SKM-1 (cell line): ENCODE results near the gene ICE1.

Experiments
- DNase-seq: peaks from one replicate; lab custom pipeline; 2025; ENCODE audit not compliant: unreplicated experiment; lab: John Stamatoyannopoulos, UW

The ICE1 gene

GRCh38 chr5:5531371-5531770 is 108.9 kb downstream of the ICE1 start:
- DNase-seq: no peak

GRCh38 chr5:5532306-5533076 is 110.0 kb downstream of the ICE1 start:
- no peak for DNase-seq

GRCh38 chr5:5533927-5534326 is 111.5 kb downstream of the ICE1 start:
- no peak for DNase-seq

- no peak for DNase-seq
These were observed 111.9 kb downstream of the ICE1 start for GRCh38 chr5:5534333-5534732.

- no peak for DNase-seq
These were observed 114.4 kb downstream of the ICE1 start for GRCh38 chr5:5536871-5537270.

- no peak for DNase-seq
These were observed 114.9 kb downstream of the ICE1 start for GRCh38 chr5:5537426-5537825.

- no peak for DNase-seq
These were observed 117.1 kb downstream of the ICE1 start for GRCh38 chr5:5539590-5539989.
